Left lung (tissue), 10 donors: ENCODE data around the gene VPS51. TPM values are rescaled to one million over a fixed set of nuclear protein-coding genes. Genes with fewer than 3 reads are reported as not detected.

Experiments
- ATAC-seq: fragments of 200-7000 bp; cut with Tn5 transposase; one replicate; pipeline ENCODE4 v1.9.1; 2020; ENCODE audit warnings: moderate library complexity
- DNase-seq, 4 donors: peaks; one replicate each; pipeline ENCODE4 v3.0.0-alpha.2; 2013 to 2020
- H3K27ac ChIP-seq, 2 donors: fragments of 200-600 bp; sonication (generic) in 1 of 2; one replicate each; pipeline versions ENCODE4 v1.5.0 to v1.8.0; 2020 to 2021
- H3K27me3 ChIP-seq, 2 donors: fragments of 200-600 bp; sonication (generic) in 1 of 2; one replicate each; pipeline versions ENCODE4 v1.5.0 to v1.8.0; 2020 to 2021
- H3K36me3 ChIP-seq, 2 donors: fragments of 200-600 bp; sonication (generic) in 1 of 2; one replicate each; pipeline versions ENCODE4 v1.5.0 to v1.8.0; 2020 to 2021
- H3K4me1 ChIP-seq, 2 donors: fragments of 200-600 bp; one replicate each; pipeline ENCODE4 v1.8.0; 2021
- H3K4me3 ChIP-seq, 2 donors: fragments of 200-600 bp; sonication (generic) in 1 of 2; one replicate each; pipeline versions ENCODE4 v1.5.0 to v1.8.0; 2020 to 2021; ENCODE audit warnings: mild to moderate bottlenecking in 1 of 2
- H3K9me3 ChIP-seq, 2 donors: fragments of 200-600 bp; sonication (generic) in 1 of 2; one replicate each; pipeline versions ENCODE4 v1.5.0 to v1.8.0; 2020 to 2021
- intact Hi-C, 2 donors: fragments of 100-400 bp; cut with DNase I; formaldehyde crosslinking; loops; one replicate each; pipeline versions ENCODE4 v1.11.2 to v1.14.2; 2022
- polyA plus RNA-seq, 6 donors: library from polyadenylated mRNA; unstranded; fragments of 120-200 nt; gene quantifications; one replicate each; pipeline ENCODE4 v1.2.1, GENCODE V29; 2013; ENCODE audit not compliant: insufficient read length in 6 of 6
- total RNA-seq, 2 donors: library from RNA; stranded (reverse); fragmentation: NEBNext Ultra II Directional; extraction: Animal tissue kit (Norgen Biotek cat#: 25700); gene quantifications; one replicate each; pipeline ENCODE4 v1.2.1, GENCODE V29; 2021
- TF ChIP-seq, protein P1 (sequence below), 2 donors: fragments of 200-600 bp; sonication (generic) in 1 of 2; IDR thresholded peaks; one replicate each; pipeline versions ENCODE4 v1.5.0 to v1.8.0; 2021; ENCODE audit warnings: antibody characterized with exemption in 2 of 2
- donor health status: DM: no; HTN: yes; CAD: no.
- donor health status: DM: no; HTN: no; CAD: no.

Gene VPS51
- total and polyA plus RNA-seq, 8 donors = 79.4 to 143 (median 108) TPM

DNA sequence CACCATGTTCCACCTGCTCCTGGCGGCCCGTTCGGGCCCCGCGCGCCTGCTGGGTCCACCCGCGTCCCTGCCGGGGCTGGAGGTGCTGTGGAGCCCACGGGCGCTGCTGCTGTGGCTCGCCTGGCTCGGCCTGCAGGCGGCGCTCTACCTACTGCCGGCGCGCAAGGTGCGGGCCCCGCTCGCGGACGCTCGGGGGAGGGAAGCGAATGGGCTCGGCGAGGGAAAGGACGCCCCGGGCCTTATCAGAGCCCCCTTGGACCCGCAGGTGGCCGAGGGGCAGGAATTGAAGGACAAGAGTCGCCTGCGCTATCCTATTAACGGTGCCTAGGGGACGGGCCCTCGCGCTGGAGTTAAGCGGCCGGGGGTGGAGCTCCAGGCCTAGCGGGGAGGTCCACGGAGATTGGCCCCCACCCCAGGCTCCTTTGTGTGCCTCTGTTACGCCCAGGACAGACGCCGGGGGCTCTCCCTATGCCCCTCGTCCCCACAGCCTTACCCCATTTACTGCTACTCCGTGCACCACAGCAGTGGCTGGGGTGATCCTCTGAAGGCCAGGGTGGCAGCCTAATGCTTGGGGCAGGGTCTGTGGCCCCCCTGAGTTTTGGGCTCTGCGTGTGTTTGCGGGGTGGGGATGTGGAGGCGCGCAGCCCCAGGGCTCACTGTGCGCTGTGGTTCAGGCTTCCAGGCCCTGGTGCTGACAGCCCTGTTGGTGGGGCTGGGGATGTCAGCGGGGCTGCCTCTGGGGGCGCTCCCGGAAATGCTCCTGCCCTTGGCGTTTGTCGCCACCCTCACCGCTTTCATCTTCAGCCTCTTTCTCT is 16.7 kb downstream of the VPS51 start:
- peak; percentile 68 for ATAC-seq
- H3K27me3 ChIP-seq = peaks cover 0 to 15% of the 10 kb centered on the region in 2 donors
- TF ChIP-seq, protein P1, sequence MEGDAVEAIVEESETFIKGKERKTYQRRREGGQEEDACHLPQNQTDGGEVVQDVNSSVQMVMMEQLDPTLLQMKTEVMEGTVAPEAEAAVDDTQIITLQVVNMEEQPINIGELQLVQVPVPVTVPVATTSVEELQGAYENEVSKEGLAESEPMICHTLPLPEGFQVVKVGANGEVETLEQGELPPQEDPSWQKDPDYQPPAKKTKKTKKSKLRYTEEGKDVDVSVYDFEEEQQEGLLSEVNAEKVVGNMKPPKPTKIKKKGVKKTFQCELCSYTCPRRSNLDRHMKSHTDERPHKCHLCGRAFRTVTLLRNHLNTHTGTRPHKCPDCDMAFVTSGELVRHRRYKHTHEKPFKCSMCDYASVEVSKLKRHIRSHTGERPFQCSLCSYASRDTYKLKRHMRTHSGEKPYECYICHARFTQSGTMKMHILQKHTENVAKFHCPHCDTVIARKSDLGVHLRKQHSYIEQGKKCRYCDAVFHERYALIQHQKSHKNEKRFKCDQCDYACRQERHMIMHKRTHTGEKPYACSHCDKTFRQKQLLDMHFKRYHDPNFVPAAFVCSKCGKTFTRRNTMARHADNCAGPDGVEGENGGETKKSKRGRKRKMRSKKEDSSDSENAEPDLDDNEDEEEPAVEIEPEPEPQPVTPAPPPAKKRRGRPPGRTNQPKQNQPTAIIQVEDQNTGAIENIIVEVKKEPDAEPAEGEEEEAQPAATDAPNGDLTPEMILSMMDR (IDR thresholded peaks at IDR 0.05) = peak; percentile 68 to 89
- DNase-seq = peak in 1 of 4 donors; percentile 92
- intact Hi-C loops = no loop called here
- peak overlapping the region; percentile 44 to 54 for H3K4me3 ChIP-seq
- peaks cover 0 to 32% of the 10 kb centered on the region in 2 donors for H3K36me3 ChIP-seq
- peak overlapping the region in 1 of 2 donors; percentile 24 for H3K27ac ChIP-seq
- H3K4me1 ChIP-seq = peaks cover 25 to 53% of the 10 kb centered on the region in 2 donors
- no peaks in the 10 kb centered on the region for H3K9me3 ChIP-seq

DNA sequence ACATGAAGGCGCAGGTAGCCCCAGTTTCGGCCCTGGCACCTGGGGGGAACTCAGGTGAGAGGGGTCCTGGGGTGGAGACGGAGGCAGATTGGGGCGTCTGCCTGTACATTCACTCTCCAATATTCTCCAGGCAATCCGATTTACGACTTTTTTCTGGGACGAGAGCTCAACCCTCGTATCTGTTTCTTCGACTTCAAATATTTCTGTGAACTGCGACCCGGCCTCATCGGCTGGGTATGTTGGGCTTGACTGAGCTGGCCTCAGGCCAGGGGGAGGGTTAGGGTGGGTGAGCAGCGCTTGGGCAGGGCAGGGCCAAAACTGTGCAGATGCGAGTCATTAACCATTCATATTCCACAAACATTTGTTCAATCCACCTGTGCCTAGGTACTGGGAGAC is 17.3 kb downstream of the VPS51 start:
- Histone ChIP-seq H3K4me3 (peak overlapping the region; percentile 44 to 54), H3K36me3 (peaks cover 0 to 32% of the 10 kb centered on the region in 2 donors), H3K27me3 (peaks cover 0 to 15% of the 10 kb centered on the region in 2 donors), H3K9me3 (no peaks in the 10 kb centered on the region), H3K4me1 (peaks cover 25 to 59% of the 10 kb centered on the region in 2 donors), H3K27ac (no peak overlapping the region)
- intact Hi-C loops = no loop called here
- TF ChIP-seq, protein P1 (IDR thresholded peaks at IDR 0.05) = no peak
- DNase-seq = no peak
- no peak for ATAC-seq

DNA sequence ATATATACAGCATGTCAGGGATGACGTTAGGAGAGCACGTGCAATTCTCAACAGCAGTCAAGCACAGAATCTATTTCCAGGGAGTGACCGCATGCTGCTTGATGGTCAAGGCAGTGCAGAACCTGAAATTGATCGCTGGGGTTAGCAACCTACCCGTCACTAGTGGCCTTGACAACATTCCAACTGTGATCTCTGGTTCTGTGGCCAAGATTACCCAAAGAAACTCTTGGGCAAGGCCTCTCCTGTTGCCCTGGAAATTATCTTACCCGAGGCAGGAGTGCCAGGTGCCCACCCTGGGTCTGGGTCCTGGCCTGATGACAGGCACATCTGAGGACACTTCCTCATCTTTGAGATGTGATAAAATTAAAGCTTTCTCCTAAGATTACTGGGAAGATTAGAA is 17.8 kb downstream of the VPS51 start:
- ATAC-seq (no peak), DNase-seq (no peak)
- Histone ChIP-seq H3K27ac (no peak overlapping the region), H3K36me3 (peaks cover 0 to 32% of the 10 kb centered on the region in 2 donors), H3K4me1 (peaks cover 25 to 61% of the 10 kb centered on the region in 2 donors), H3K27me3 (peaks cover 0 to 15% of the 10 kb centered on the region in 2 donors), H3K4me3 (no peak overlapping the region), H3K9me3 (no peaks in the 10 kb centered on the region)
- TF ChIP-seq, protein P1 (IDR thresholded peaks at IDR 0.05) = no peak
- intact Hi-C loops = no loop called here

DNA sequence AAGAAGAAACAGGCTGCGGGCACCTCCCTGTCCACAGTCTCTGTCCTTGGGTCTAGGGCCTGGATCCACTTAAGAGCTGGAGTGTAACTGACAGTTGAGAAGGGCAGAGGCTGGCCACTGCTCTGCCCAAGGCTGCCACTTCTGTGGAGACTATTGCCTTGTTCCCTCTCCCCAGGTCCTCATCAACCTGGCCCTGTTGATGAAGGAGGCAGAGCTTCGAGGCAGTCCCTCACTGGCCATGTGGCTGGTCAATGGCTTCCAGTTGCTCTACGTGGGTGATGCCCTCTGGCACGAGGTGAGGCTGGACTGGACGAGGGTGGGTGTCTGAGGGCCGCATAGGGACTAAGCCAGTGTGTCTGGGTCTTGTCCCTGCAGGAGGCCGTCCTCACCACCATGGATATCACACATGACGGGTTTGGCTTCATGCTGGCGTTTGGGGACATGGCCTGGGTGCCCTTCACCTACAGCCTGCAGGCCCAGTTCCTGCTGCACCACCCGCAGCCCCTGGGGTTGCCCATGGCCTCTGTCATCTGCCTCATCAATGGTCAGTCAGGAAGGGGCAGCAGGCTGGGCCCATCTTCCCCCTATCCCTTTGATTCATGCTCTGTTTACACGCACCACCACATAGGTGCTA is 18.6 kb downstream of the VPS51 start:
- ATAC-seq (no peak), DNase-seq (no peak)
- Histone ChIP-seq H3K9me3 (no peaks in the 10 kb centered on the region), H3K27ac (no peak overlapping the region), H3K4me1 (peaks cover 25 to 65% of the 10 kb centered on the region in 2 donors), H3K36me3 (peaks cover 0 to 32% of the 10 kb centered on the region in 2 donors), H3K4me3 (no peak overlapping the region), H3K27me3 (peaks cover 0 to 15% of the 10 kb centered on the region in 2 donors)
- intact Hi-C loops = no loop called here
- TF ChIP-seq, protein P1 (IDR thresholded peaks at IDR 0.05) = no peak
